ENCODE results near the gene FMN2. TPM values are rescaled to one million over a fixed set of nuclear protein-coding genes. Genes with fewer than 3 reads are reported as not detected.

The FMN2 gene
- total RNA-seq, 1 experiment from 2014 or later: not detected

- H3K9me3 ChIP-seq (ENCODE audit: low read length): no peaks in the 10 kb centered on the region
- no peaks in the 10 kb centered on the region for H3K9me2 ChIP-seq (replicated peaks; ENCODE audit: insufficient read depth, low read length)
- H4K20me1 ChIP-seq (ENCODE audit: insufficient read depth, low read depth, low read length): no peaks in the 10 kb centered on the region
- H3K27me3 ChIP-seq (ENCODE audit: low read length): no peaks in the 10 kb centered on the region
- H3K27ac ChIP-seq (ENCODE audit: low read length): no peak overlapping the region
- no peaks in the 10 kb centered on the region for H3K4me1 ChIP-seq (ENCODE audit: low read length)
- no peak for DNase-seq
- no peak overlapping the region for H3K9ac ChIP-seq (ENCODE audit: low read length)
- no peaks in the 10 kb centered on the region for H3K36me3 ChIP-seq (ENCODE audit: insufficient read depth, low read length)
- no peak overlapping the region for H2AFZ ChIP-seq (ENCODE audit: low read length)
- no peaks in the 10 kb centered on the region for H3K79me2 ChIP-seq (ENCODE audit: low read length)
- no peak overlapping the region for H3K4me3 ChIP-seq (ENCODE audit: low read length)
- no peak overlapping the region for H3K4me2 ChIP-seq (ENCODE audit: low read depth, low read length, poor library complexity, severe bottlenecking)
These were observed 193.9 kb downstream of the FMN2 start for GRCh38 chr1:240285540-240285939.

GRCh38 chr1:240287722-240288121 lies 196.0 kb downstream of the FMN2 start:
- Histone ChIP-seq H2AFZ (ENCODE audit: low read length) (no peak overlapping the region), H3K27ac (ENCODE audit: low read length) (no peak overlapping the region), H3K27me3 (ENCODE audit: low read length) (no peaks in the 10 kb centered on the region), H3K9me3 (ENCODE audit: low read length) (no peaks in the 10 kb centered on the region), H3K4me1 (ENCODE audit: low read length) (no peaks in the 10 kb centered on the region), H3K79me2 (ENCODE audit: low read length) (no peaks in the 10 kb centered on the region), H3K4me2 (ENCODE audit: low read depth, low read length, poor library complexity, severe bottlenecking) (no peak overlapping the region), H3K9me2 (replicated peaks; ENCODE audit: insufficient read depth, low read length) (no peaks in the 10 kb centered on the region), H4K20me1 (ENCODE audit: insufficient read depth, low read depth, low read length) (no peaks in the 10 kb centered on the region), H3K36me3 (ENCODE audit: insufficient read depth, low read length) (no peaks in the 10 kb centered on the region), H3K9ac (ENCODE audit: low read length) (no peak overlapping the region), H3K4me3 (ENCODE audit: low read length) (no peak overlapping the region)
- DNase-seq: no peak

GRCh38 chr1:240293706-240294105 lies 202.0 kb downstream of the FMN2 start:
- peaks cover 13% of the 10 kb centered on the region for H3K4me1 ChIP-seq (ENCODE audit: low read length)
- no peaks in the 10 kb centered on the region for H3K79me2 ChIP-seq (ENCODE audit: low read length)
- no peak overlapping the region for H3K27ac ChIP-seq (ENCODE audit: low read length)
- no peaks in the 10 kb centered on the region for H4K20me1 ChIP-seq (ENCODE audit: insufficient read depth, low read depth, low read length)
- H3K9me3 ChIP-seq (ENCODE audit: low read length): no peaks in the 10 kb centered on the region
- no peaks in the 10 kb centered on the region for H3K27me3 ChIP-seq (ENCODE audit: low read length)
- no peak overlapping the region for H3K4me3 ChIP-seq (ENCODE audit: low read length)
- H3K36me3 ChIP-seq (ENCODE audit: insufficient read depth, low read length): no peaks in the 10 kb centered on the region
- no peak overlapping the region for H3K4me2 ChIP-seq (ENCODE audit: low read depth, low read length, poor library complexity, severe bottlenecking)
- no peaks in the 10 kb centered on the region for H3K9me2 ChIP-seq (replicated peaks; ENCODE audit: insufficient read depth, low read length)
- DNase-seq: no peak
- H2AFZ ChIP-seq (ENCODE audit: low read length): no peak overlapping the region
- no peak overlapping the region for H3K9ac ChIP-seq (ENCODE audit: low read length)

GRCh38 chr1:240294566-240294965 lies 202.9 kb downstream of the FMN2 start:
- H3K27ac ChIP-seq (ENCODE audit: low read length): no peak overlapping the region
- H3K4me3 ChIP-seq (ENCODE audit: low read length): no peak overlapping the region
- no peak overlapping the region for H2AFZ ChIP-seq (ENCODE audit: low read length)
- H3K36me3 ChIP-seq (ENCODE audit: insufficient read depth, low read length): no peaks in the 10 kb centered on the region
- no peaks in the 10 kb centered on the region for H3K79me2 ChIP-seq (ENCODE audit: low read length)
- H3K9me2 ChIP-seq (replicated peaks; ENCODE audit: insufficient read depth, low read length): no peaks in the 10 kb centered on the region
- no peak for DNase-seq
- no peaks in the 10 kb centered on the region for H3K9me3 ChIP-seq (ENCODE audit: low read length)
- peaks cover 13% of the 10 kb centered on the region for H3K4me1 ChIP-seq (ENCODE audit: low read length)
- H3K9ac ChIP-seq (ENCODE audit: low read length): no peak overlapping the region
- H3K4me2 ChIP-seq (ENCODE audit: low read depth, low read length, poor library complexity, severe bottlenecking): no peak overlapping the region
- H3K27me3 ChIP-seq (ENCODE audit: low read length): no peaks in the 10 kb centered on the region
- H4K20me1 ChIP-seq (ENCODE audit: insufficient read depth, low read depth, low read length): no peaks in the 10 kb centered on the region

- H3K4me1 ChIP-seq (ENCODE audit: low read length): peaks cover 13% of the 10 kb centered on the region
- no peaks in the 10 kb centered on the region for H3K36me3 ChIP-seq (ENCODE audit: insufficient read depth, low read length)
- H3K4me2 ChIP-seq (ENCODE audit: low read depth, low read length, poor library complexity, severe bottlenecking): peak overlapping the region; percentile 46
- peak; percentile 74 for DNase-seq
- H2AFZ ChIP-seq (ENCODE audit: low read length): no peak overlapping the region
- H3K9me2 ChIP-seq (replicated peaks; ENCODE audit: insufficient read depth, low read length): no peaks in the 10 kb centered on the region
- H3K9ac ChIP-seq (ENCODE audit: low read length): no peak overlapping the region
- H3K9me3 ChIP-seq (ENCODE audit: low read length): no peaks in the 10 kb centered on the region
- H3K4me3 ChIP-seq (ENCODE audit: low read length): no peak overlapping the region
- H3K27ac ChIP-seq (ENCODE audit: low read length): no peak overlapping the region
- no peaks in the 10 kb centered on the region for H3K79me2 ChIP-seq (ENCODE audit: low read length)
- H4K20me1 ChIP-seq (ENCODE audit: insufficient read depth, low read depth, low read length): no peaks in the 10 kb centered on the region
- H3K27me3 ChIP-seq (ENCODE audit: low read length): no peaks in the 10 kb centered on the region
These were observed 204.1 kb downstream of the FMN2 start for GRCh38 chr1:240295811-240296210.

GRCh38 chr1:240304466-240304865 lies 212.8 kb downstream of the FMN2 start:
- Histone ChIP-seq H3K36me3 (ENCODE audit: insufficient read depth, low read length) (no peaks in the 10 kb centered on the region), H2AFZ (ENCODE audit: low read length) (no peak overlapping the region), H3K9me2 (replicated peaks; ENCODE audit: insufficient read depth, low read length) (no peaks in the 10 kb centered on the region), H3K4me3 (ENCODE audit: low read length) (no peak overlapping the region), H3K4me1 (ENCODE audit: low read length) (no peaks in the 10 kb centered on the region), H3K79me2 (ENCODE audit: low read length) (no peaks in the 10 kb centered on the region), H4K20me1 (ENCODE audit: insufficient read depth, low read depth, low read length) (no peaks in the 10 kb centered on the region), H3K27me3 (ENCODE audit: low read length) (no peaks in the 10 kb centered on the region), H3K9ac (ENCODE audit: low read length) (no peak overlapping the region), H3K4me2 (ENCODE audit: low read depth, low read length, poor library complexity, severe bottlenecking) (no peak overlapping the region), H3K9me3 (ENCODE audit: low read length) (no peaks in the 10 kb centered on the region), H3K27ac (ENCODE audit: low read length) (no peak overlapping the region)
- DNase-seq: no peak

- no peak for DNase-seq
- Histone ChIP-seq H3K36me3 (ENCODE audit: insufficient read depth, low read length) (no peaks in the 10 kb centered on the region), H4K20me1 (ENCODE audit: insufficient read depth, low read depth, low read length) (no peaks in the 10 kb centered on the region), H2AFZ (ENCODE audit: low read length) (no peak overlapping the region), H3K27me3 (ENCODE audit: low read length) (no peaks in the 10 kb centered on the region), H3K79me2 (ENCODE audit: low read length) (no peaks in the 10 kb centered on the region), H3K27ac (ENCODE audit: low read length) (no peak overlapping the region), H3K4me1 (ENCODE audit: low read length) (no peaks in the 10 kb centered on the region), H3K9ac (ENCODE audit: low read length) (no peak overlapping the region), H3K9me3 (ENCODE audit: low read length) (no peaks in the 10 kb centered on the region), H3K4me2 (ENCODE audit: low read depth, low read length, poor library complexity, severe bottlenecking) (no peak overlapping the region), H3K9me2 (replicated peaks; ENCODE audit: insufficient read depth, low read length) (no peaks in the 10 kb centered on the region), H3K4me3 (ENCODE audit: low read length) (no peak overlapping the region)
These were observed 215.0 kb downstream of the FMN2 start for GRCh38 chr1:240306673-240307072.

GRCh38 chr1:240308096-240308495 lies 216.4 kb downstream of the FMN2 start:
- Histone ChIP-seq H4K20me1 (ENCODE audit: insufficient read depth, low read depth, low read length) (no peaks in the 10 kb centered on the region), H3K36me3 (ENCODE audit: insufficient read depth, low read length) (no peaks in the 10 kb centered on the region), H3K9me2 (replicated peaks; ENCODE audit: insufficient read depth, low read length) (no peaks in the 10 kb centered on the region), H3K9me3 (ENCODE audit: low read length) (no peaks in the 10 kb centered on the region), H3K4me2 (ENCODE audit: low read depth, low read length, poor library complexity, severe bottlenecking) (no peak overlapping the region), H3K79me2 (ENCODE audit: low read length) (no peaks in the 10 kb centered on the region), H3K27me3 (ENCODE audit: low read length) (no peaks in the 10 kb centered on the region), H3K4me3 (ENCODE audit: low read length) (no peak overlapping the region), H3K9ac (ENCODE audit: low read length) (no peak overlapping the region), H3K27ac (ENCODE audit: low read length) (no peak overlapping the region), H3K4me1 (ENCODE audit: low read length) (no peaks in the 10 kb centered on the region), H2AFZ (ENCODE audit: low read length) (no peak overlapping the region)
- no peak for DNase-seq

- H4K20me1 ChIP-seq (ENCODE audit: insufficient read depth, low read depth, low read length): no peaks in the 10 kb centered on the region
- H3K79me2 ChIP-seq (ENCODE audit: low read length): no peaks in the 10 kb centered on the region
- H3K4me3 ChIP-seq (ENCODE audit: low read length): no peak overlapping the region
- H3K4me2 ChIP-seq (ENCODE audit: low read depth, low read length, poor library complexity, severe bottlenecking): no peak overlapping the region
- no peaks in the 10 kb centered on the region for H3K4me1 ChIP-seq (ENCODE audit: low read length)
- H3K27me3 ChIP-seq (ENCODE audit: low read length): no peaks in the 10 kb centered on the region
- H3K27ac ChIP-seq (ENCODE audit: low read length): no peak overlapping the region
- H2AFZ ChIP-seq (ENCODE audit: low read length): no peak overlapping the region
- no peaks in the 10 kb centered on the region for H3K36me3 ChIP-seq (ENCODE audit: insufficient read depth, low read length)
- no peaks in the 10 kb centered on the region for H3K9me2 ChIP-seq (replicated peaks; ENCODE audit: insufficient read depth, low read length)
- no peak overlapping the region for H3K9ac ChIP-seq (ENCODE audit: low read length)
- no peaks in the 10 kb centered on the region for H3K9me3 ChIP-seq (ENCODE audit: low read length)
- DNase-seq: no peak
These were observed 218.1 kb downstream of the FMN2 start for GRCh38 chr1:240309769-240310168.

Measured in Karpas-422 (cell line).